OCI-LY1 (cell line): Measurements from ENCODE around the gene TUBG2.
"Not testable (repeated sequence)": the region's sequence is repeated elsewhere in the genome, so short reads cannot be mapped to it uniquely, and the experiment has no call there.

ENCODE experiments used
- H2AFZ ChIP-seq: fragments of 200-600 bp; sonication (generic), shearing (Covaris generic); 2 replicates; pipeline ENCODE4 v1.6.0; 2014; ENCODE audit warnings: antibody characterized with exemption, mild to moderate bottlenecking, low read length
- H3F3A ChIP-seq: fragments of 200-600 bp; sonication (generic), shearing (Covaris generic); 2 replicates; pipeline ENCODE4 v1.6.0; 2014; ENCODE audit warnings: mild to moderate bottlenecking, antibody characterized with exemption, low read length, moderate library complexity; ENCODE audit not compliant: insufficient read depth
- H3K27ac ChIP-seq: fragments of 200-600 bp; sonication (generic); 2 replicates; pipeline ENCODE4 v1.5.1; 2014; ENCODE audit warnings: low read length, mixed run types, mild to moderate bottlenecking, low read depth; ENCODE audit not compliant: poor library complexity, severe bottlenecking
- H3K27me3 ChIP-seq: fragments of 200-600 bp; sonication (generic); 2 replicates; pipeline ENCODE4 v1.6.0; 2014; ENCODE audit warnings: antibody characterized with exemption, mild to moderate bottlenecking, low read length, moderate library complexity; ENCODE audit not compliant: insufficient read depth
- H3K36me3 ChIP-seq: fragments of 200-600 bp; sonication (generic); 2 replicates; pipeline ENCODE4 v1.6.1; 2014; ENCODE audit warnings: mild to moderate bottlenecking, antibody characterized with exemption, low read length, moderate library complexity, mixed read lengths; ENCODE audit not compliant: insufficient read depth
- H3K4me1 ChIP-seq: fragments of 200-600 bp; sonication (generic); 2 replicates; pipeline ENCODE4 v1.5.1; 2014; ENCODE audit warnings: mild to moderate bottlenecking, low read length, moderate library complexity; ENCODE audit not compliant: insufficient read depth, severe bottlenecking
- H3K4me2 ChIP-seq: fragments of 200-600 bp; sonication (generic), shearing (Covaris generic); 2 replicates; pipeline ENCODE4 v1.6.1; 2014; ENCODE audit warnings: low read length
- H3K4me3 ChIP-seq: fragments of 200-600 bp; sonication (generic); 2 replicates; pipeline ENCODE4 v1.5.1; 2014; ENCODE audit warnings: low read length, low read depth, mild to moderate bottlenecking, mixed read lengths; ENCODE audit not compliant: poor library complexity, severe bottlenecking
- H3K79me2 ChIP-seq: fragments of 200-600 bp; shearing (Covaris generic); 2 replicates; pipeline ENCODE4 v1.6.1; 2016; ENCODE audit warnings: mixed run types, low read length, mixed read lengths; ENCODE audit not compliant: insufficient read depth
- H3K9ac ChIP-seq: fragments of 200-600 bp; sonication (generic), shearing (Covaris generic); 2 replicates; pipeline ENCODE4 v1.6.1; 2014; ENCODE audit warnings: mild to moderate bottlenecking, low read length, mixed read lengths
- H3K9me2 ChIP-seq: fragments of 200-600 bp; sonication (generic), shearing (Covaris generic); 2 replicates; pipeline ENCODE4 v1.6.1; 2014; ENCODE audit warnings: low read depth, mild to moderate bottlenecking, low read length, mixed read lengths
- H3K9me3 ChIP-seq: fragments of 200-600 bp; shearing (Covaris generic); 2 replicates; pipeline ENCODE4 v1.6.1; 2014; ENCODE audit warnings: low read length, mixed read lengths
- H4K20me1 ChIP-seq: fragments of 200-600 bp; sonication (generic), shearing (Covaris generic); 2 replicates; pipeline ENCODE4 v1.6.0; 2016; ENCODE audit warnings: mild to moderate bottlenecking, low read length; ENCODE audit not compliant: insufficient read depth
- EZH2 ChIP-seq: fragments of 200-600 bp; sonication (generic), shearing (Covaris generic); IDR thresholded peaks from 2 replicates; pipeline ENCODE4 v1.8.0; 2017; ENCODE audit warnings: borderline replicate concordance, mixed run types, mild to moderate bottlenecking, antibody characterized with exemption, low read length, moderate library complexity, mixed read lengths
- TF ChIP-seq, protein P1 (sequence below): fragments of 200-600 bp; sonication (generic), shearing (Covaris generic); IDR thresholded peaks from 2 replicates; pipeline ENCODE4 v1.5.1; 2017; ENCODE audit warnings: mild to moderate bottlenecking, antibody characterized with exemption, low read length, moderate library complexity, mixed read lengths

Gene TUBG2

DNA sequence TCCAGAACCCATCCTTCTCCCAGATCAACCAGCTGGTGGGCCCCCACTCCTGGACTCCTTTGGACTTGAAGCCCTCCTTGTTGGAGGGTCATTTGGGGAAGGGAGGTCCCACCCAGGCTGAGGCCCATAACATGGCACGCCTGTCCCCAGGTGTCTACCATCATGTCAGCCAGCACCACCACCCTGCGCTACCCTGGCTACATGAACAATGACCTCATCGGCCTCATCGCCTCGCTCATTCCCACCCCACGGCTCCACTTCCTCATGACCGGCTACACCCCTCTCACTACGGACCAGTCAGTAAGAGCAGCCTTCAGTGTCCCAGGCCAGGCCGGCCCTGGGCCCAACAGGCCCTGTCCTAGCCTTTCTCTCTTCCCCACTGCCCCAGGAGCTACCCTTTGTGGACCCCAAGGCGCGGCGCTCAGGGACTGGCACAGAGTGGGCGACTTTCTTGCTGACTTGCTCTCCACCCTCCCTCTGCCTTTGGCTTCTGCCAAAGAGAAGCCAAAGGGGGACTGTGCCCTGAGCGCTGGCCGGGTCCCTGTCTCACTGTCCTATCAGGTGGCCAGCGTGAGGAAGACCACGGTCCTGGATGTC lies 45.3 kb upstream of the TUBG2 start:
- H3K9me3 ChIP-seq: no peaks in the 10 kb centered on the region
- no peak overlapping the region for H2AFZ ChIP-seq
- peaks cover 12% of the 10 kb centered on the region for H3K4me1 ChIP-seq
- H3F3A ChIP-seq: no peaks in the 10 kb centered on the region
- peaks cover 5% of the 10 kb centered on the region for H3K79me2 ChIP-seq
- TF ChIP-seq, protein P1, sequence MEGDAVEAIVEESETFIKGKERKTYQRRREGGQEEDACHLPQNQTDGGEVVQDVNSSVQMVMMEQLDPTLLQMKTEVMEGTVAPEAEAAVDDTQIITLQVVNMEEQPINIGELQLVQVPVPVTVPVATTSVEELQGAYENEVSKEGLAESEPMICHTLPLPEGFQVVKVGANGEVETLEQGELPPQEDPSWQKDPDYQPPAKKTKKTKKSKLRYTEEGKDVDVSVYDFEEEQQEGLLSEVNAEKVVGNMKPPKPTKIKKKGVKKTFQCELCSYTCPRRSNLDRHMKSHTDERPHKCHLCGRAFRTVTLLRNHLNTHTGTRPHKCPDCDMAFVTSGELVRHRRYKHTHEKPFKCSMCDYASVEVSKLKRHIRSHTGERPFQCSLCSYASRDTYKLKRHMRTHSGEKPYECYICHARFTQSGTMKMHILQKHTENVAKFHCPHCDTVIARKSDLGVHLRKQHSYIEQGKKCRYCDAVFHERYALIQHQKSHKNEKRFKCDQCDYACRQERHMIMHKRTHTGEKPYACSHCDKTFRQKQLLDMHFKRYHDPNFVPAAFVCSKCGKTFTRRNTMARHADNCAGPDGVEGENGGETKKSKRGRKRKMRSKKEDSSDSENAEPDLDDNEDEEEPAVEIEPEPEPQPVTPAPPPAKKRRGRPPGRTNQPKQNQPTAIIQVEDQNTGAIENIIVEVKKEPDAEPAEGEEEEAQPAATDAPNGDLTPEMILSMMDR: no peak
- TF ChIP-seq EZH2: no peak
- peaks cover 45% of the 10 kb centered on the region for H3K36me3 ChIP-seq
- H4K20me1 ChIP-seq: no peaks in the 10 kb centered on the region
- H3K4me2 ChIP-seq: no peak overlapping the region
- H3K9me2 ChIP-seq: no peaks in the 10 kb centered on the region
- no peaks in the 10 kb centered on the region for H3K27me3 ChIP-seq
- no peak overlapping the region for H3K27ac ChIP-seq
- no peak overlapping the region for H3K4me3 ChIP-seq
- no peak overlapping the region for H3K9ac ChIP-seq

DNA sequence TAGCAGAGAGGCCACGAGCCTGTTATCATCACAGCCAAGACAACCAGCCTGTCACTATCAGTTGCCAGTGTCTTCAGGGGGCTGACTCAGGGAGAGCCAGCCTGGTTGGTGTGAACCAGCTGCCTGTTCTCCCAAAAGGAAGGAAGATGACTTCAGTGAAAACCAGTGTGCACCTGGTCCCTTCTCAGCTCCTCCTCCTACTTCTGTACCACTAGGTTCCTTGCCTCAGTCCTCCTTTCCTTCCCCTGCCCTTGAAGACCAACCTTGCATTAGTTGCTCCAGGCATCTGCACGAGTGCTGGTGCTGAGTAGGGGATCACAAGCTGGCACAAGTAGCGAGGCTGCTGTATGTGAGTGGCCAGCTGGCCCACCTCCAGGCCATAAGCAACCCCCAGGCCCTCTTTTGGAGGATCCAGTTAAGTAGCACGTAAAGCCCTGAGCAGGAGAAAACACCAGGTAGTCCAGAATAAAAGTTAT lies 41.1 kb upstream of the TUBG2 start:
- H3K36me3 ChIP-seq: peaks cover 30% of the 10 kb centered on the region
- TF ChIP-seq EZH2: no peak
- TF ChIP-seq, protein P1: no peak
- no peak overlapping the region for H2AFZ ChIP-seq
- no peak overlapping the region for H3K9ac ChIP-seq
- H3K9me2 ChIP-seq: no peaks in the 10 kb centered on the region
- H3K4me1 ChIP-seq: peaks cover 11% of the 10 kb centered on the region
- H3K9me3 ChIP-seq: no peaks in the 10 kb centered on the region
- no peaks in the 10 kb centered on the region for H4K20me1 ChIP-seq
- H3K79me2 ChIP-seq: no peaks in the 10 kb centered on the region
- peak overlapping the region; percentile 26 for H3K27ac ChIP-seq
- no peaks in the 10 kb centered on the region for H3K27me3 ChIP-seq
- H3K4me3 ChIP-seq: no peak overlapping the region
- H3K4me2 ChIP-seq: no peak overlapping the region
- H3F3A ChIP-seq: no peaks in the 10 kb centered on the region

DNA sequence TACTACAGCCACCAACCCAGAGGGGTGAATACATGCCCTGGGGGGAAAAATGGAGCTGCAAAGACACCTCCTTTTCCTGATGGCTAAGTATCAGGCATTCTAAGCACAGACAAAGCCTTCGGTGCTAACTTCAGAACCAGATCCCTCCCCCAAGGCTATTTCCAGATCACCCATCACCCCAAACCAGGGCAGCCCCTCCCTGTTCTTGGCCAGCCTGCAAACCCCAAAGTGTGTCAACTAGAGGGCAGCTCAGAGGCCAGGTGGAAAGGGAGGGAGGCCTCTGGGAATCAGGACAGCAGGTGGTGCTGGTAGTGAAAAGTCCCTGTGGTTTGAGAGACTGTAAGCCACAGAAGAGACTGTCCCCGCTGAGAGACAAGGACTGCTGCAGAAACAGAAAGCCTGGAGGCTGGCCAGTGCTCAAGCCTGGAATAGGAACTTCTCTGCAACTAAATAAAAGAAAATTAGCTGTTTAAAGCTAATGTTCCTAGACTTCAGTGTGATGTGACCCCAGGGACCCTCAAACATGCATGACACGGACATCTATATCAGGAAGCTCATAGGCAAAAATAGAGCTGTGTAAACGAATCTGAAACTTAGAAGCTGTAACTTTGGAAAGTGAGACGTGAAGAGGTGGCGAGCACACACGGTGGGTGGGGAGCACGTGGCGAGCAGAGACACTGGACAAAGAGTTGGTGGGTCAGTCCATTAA lies 40.5 kb upstream of the TUBG2 start:
- H3K79me2 ChIP-seq: no peaks in the 10 kb centered on the region
- H3K27me3 ChIP-seq: no peaks in the 10 kb centered on the region
- H3K9me3 ChIP-seq: no peaks in the 10 kb centered on the region
- no peaks in the 10 kb centered on the region for H3F3A ChIP-seq
- H3K4me1 ChIP-seq: peaks cover 11% of the 10 kb centered on the region
- no peak overlapping the region for H2AFZ ChIP-seq
- TF ChIP-seq EZH2: no peak
- TF ChIP-seq, protein P1: peak; percentile 14; the same call in 1 of the 2 replicates
- H4K20me1 ChIP-seq: no peaks in the 10 kb centered on the region
- no peak overlapping the region for H3K4me3 ChIP-seq
- no peak overlapping the region for H3K9ac ChIP-seq
- peak overlapping the region; percentile 26 for H3K27ac ChIP-seq
- H3K9me2 ChIP-seq: no peaks in the 10 kb centered on the region
- peaks cover 24% of the 10 kb centered on the region for H3K36me3 ChIP-seq
- no peak overlapping the region for H3K4me2 ChIP-seq

DNA sequence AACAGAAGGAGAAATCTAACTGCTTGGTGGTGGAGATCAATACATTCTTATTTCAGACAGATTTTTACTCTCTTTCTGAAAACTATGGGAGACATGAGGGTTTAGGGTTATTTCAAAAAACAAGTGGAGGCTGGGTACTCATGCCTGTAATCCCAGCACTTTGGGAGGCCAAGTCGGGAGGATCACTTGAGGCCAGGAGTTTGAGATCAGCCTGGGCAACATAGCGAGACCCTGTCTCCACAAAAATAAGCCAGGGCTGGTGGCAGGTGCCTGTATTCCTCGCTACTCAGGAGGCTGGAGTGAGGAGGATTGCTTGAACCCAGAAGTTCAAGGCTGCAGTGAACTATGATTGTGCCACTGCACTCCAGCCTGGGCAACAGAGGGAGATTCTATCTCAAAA lies 37.1 kb upstream of the TUBG2 start:
- H3K9me3 ChIP-seq, H3K36me3 ChIP-seq, H3K4me2 ChIP-seq, H3K4me3 ChIP-seq, H4K20me1 ChIP-seq, H3K79me2 ChIP-seq, H3K27me3 ChIP-seq, H2AFZ ChIP-seq, H3F3A ChIP-seq, H3K27ac ChIP-seq, H3K9me2 ChIP-seq, H3K9ac ChIP-seq: not testable (repeated sequence)
- H3K4me1 ChIP-seq: peaks cover 11% of the 10 kb centered on the region
